HT-29 (cell line): Measurements from ENCODE around the gene CPHXL2. TPM values are rescaled to one million over a fixed set of nuclear protein-coding genes. Genes with fewer than 3 reads are reported as not detected.

Source experiments
- DNase-seq: peaks from one replicate; pipeline ENCODE4 v3.0.0-alpha.2; 2015; ENCODE audit warnings: low spot score
- total RNA-seq: library from RNA; depleted of rRNA; stranded (reverse); fragments of >200 nt; shearing (Covaris generic); gene quantifications from 2 replicates; pipeline ENCODE4 v1.2.3, GENCODE V29; 2014

CPHXL2 gene
- total RNA-seq, 1 experiment from 2014 or later: not detected

- peak; percentile 30 for DNase-seq
These were observed 32.4 kb downstream of the CPHXL2 start for GRCh38 chr16:75644240-75645012.

GRCh38 chr16:75640598-75640997 lies 36.2 kb downstream of the CPHXL2 start:
- no peak for DNase-seq

GRCh38 chr16:75635036-75635435 lies 41.8 kb downstream of the CPHXL2 start:
- no peak for DNase-seq

- DNase-seq: no peak
These were observed 44.0 kb downstream of the CPHXL2 start for GRCh38 chr16:75632857-75633256.

GRCh38 chr16:75630052-75630451 lies 46.8 kb downstream of the CPHXL2 start:
- DNase-seq: no peak

GRCh38 chr16:75629132-75629531 lies 47.7 kb downstream of the CPHXL2 start:
- DNase-seq: no peak

GRCh38 chr16:75628351-75628750 lies 48.5 kb downstream of the CPHXL2 start:
- no peak for DNase-seq

- no peak for DNase-seq
These were observed 49.0 kb downstream of the CPHXL2 start for GRCh38 chr16:75627851-75628250.

- no peak for DNase-seq
These were observed 50.0 kb downstream of the CPHXL2 start for GRCh38 chr16:75626806-75627205.

GRCh38 chr16:75624921-75625334 lies 51.9 kb downstream of the CPHXL2 start:
- peak; percentile 7 for DNase-seq

GRCh38 chr16:75622761-75623605 lies 53.8 kb downstream of the CPHXL2 start, which contains the start of gene ADAT1:
Gene ADAT1, minus strand, starts transcription at chr16:75623281. Its CDS starts 2,482 bp downstream, at chr16:75620799.
- peak; percentile 98 for DNase-seq

- DNase-seq: peak; percentile 18
These were observed 55.7 kb downstream of the CPHXL2 start for GRCh38 chr16:75621170-75621477.

GRCh38 chr16:75620326-75621169 lies 56.3 kb downstream of the CPHXL2 start:
- no peak for DNase-seq

GRCh38 chr16:75618780-75619179 lies 58.0 kb downstream of the CPHXL2 start:
- no peak for DNase-seq

- DNase-seq: no peak
These were observed 59.7 kb downstream of the CPHXL2 start for GRCh38 chr16:75617121-75617520.

- DNase-seq: no peak
These were observed 60.2 kb downstream of the CPHXL2 start for GRCh38 chr16:75616521-75617010.

GRCh38 chr16:75615619-75616018 lies 61.2 kb downstream of the CPHXL2 start:
- no peak for DNase-seq

GRCh38 chr16:75614066-75614897 lies 62.5 kb downstream of the CPHXL2 start:
- no peak for DNase-seq
